Mucosa of rectum (tissue), 2 donors: ENCODE results near the gene PLCG2.
A peak's percentile ranks its signal among the peaks of the same experiment; 100 is the strongest.
"Not testable (repeated sequence)": the region's sequence is repeated elsewhere in the genome, so short reads cannot be mapped to it uniquely, and the experiment has no call there.

Source experiments
- H3K27ac ChIP-seq, 2 donors: one replicate each; pipeline ENCODE4 v1.7.0; 2013; ENCODE audit warnings: inconsistent platforms in 2 of 2, low read depth in 2 of 2, low read length in 2 of 2
- H3K27me3 ChIP-seq, 2 donors: one replicate each; pipeline ENCODE4 v1.7.0; 2013; ENCODE audit warnings: low read length in 2 of 2; ENCODE audit not compliant: control insufficient read depth in 2 of 2, insufficient read depth in 2 of 2
- H3K36me3 ChIP-seq, 2 donors: one replicate each; pipeline ENCODE4 v1.7.0; 2013; ENCODE audit warnings: low read length in 2 of 2; ENCODE audit not compliant: control insufficient read depth in 2 of 2, insufficient read depth in 2 of 2
- H3K4me1 ChIP-seq, 2 donors: one replicate each; pipeline ENCODE4 v1.7.0; 2013; ENCODE audit warnings: low read length in 2 of 2, mild to moderate bottlenecking in 1 of 2; ENCODE audit not compliant: control insufficient read depth in 2 of 2, insufficient read depth in 2 of 2
- H3K4me3 ChIP-seq, 2 donors: one replicate each; pipeline ENCODE4 v1.7.0; 2013; ENCODE audit warnings: low read length in 2 of 2
- H3K9ac ChIP-seq, 2 donors: one replicate each; pipeline ENCODE4 v1.7.0; 2013; ENCODE audit warnings: low read length in 2 of 2, low read depth in 1 of 2, mild to moderate bottlenecking in 1 of 2
- H3K9me3 ChIP-seq, 2 donors: one replicate each; pipeline ENCODE4 v1.7.0; 2013; ENCODE audit warnings: low read length in 2 of 2; ENCODE audit not compliant: control insufficient read depth in 2 of 2
- donor health status: healthy.
- donor health status: Normal muscosa, but diverticular disease.

Gene PLCG2

DNA sequence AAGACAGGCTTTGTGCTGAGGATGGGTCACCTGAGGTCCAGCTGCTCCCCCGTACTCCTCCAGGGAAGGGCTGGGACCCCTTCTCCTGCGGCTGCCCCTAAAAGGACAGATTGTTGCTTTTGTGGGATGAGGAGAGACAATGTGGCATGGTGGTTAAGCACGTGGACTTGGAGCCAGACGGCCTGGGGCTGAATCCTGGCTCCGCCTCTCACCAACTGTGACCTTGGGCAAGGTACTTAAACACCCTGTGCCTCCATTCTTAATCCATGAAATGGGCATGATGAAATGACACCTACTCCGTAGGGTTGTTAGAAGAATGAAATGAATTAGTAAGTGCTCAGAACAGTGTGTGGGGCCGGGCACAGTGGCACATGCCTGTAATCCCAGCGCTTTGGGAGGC, 39.6 kb upstream of the PLCG2 start:
- Histone ChIP-seq H3K9ac (no peak overlapping the region), H3K27me3 (no peaks in the 10 kb centered on the region), H3K4me3 (peak overlapping the region in 1 of 2 donors; percentile 41), H3K9me3 (no peaks in the 10 kb centered on the region), H3K27ac (peak overlapping the region in 1 of 2 donors; percentile 63), H3K36me3 (no peaks in the 10 kb centered on the region), H3K4me1 (peaks cover 7 to 8% of the 10 kb centered on the region in 2 donors)

DNA sequence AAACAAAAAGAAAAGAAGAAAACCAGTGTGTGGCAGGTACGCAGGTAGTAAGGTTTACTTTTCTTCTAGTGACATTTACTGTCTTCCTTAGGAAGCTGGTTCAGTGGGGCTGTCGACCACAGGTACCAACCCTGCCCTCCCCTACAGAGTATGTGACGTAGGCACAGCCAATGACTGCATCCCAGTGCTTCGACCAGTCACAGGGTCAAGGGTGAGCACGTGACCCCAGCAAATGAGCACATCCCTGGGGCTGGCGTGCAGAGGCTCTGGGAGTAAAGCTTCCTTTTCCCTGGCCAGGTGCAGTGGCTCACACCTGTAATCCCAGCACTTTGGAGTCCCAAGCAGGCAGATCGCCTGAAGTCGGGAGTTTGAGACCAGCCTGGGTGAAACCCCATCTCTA, 38.9 kb upstream of the PLCG2 start:
- Histone ChIP-seq H3K4me1 (peaks cover 7 to 8% of the 10 kb centered on the region in 2 donors), H3K27me3 (no peaks in the 10 kb centered on the region), H3K4me3 (no peak overlapping the region), H3K36me3 (no peaks in the 10 kb centered on the region), H3K9ac (no peak overlapping the region), H3K9me3 (no peaks in the 10 kb centered on the region), H3K27ac (peak overlapping the region in 1 of 2 donors; percentile 48)

DNA sequence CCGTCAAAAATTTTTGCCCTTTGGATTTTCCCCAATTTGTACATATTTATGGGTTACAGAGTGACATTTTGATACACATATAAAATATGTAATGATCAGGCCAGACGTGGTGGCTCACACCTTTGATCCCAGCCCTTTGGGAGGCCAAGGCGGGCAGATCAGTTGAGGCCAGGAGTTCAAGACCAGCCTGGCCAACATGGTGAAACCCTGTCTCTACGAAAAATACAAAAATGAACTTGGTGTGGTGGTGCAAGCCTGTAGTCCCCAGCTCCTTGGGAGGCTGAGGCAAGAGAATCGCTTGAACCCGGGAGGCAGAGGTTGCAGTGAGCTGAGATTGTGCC, 37.7 kb upstream of the PLCG2 start:
- H3K27ac ChIP-seq, H3K27me3 ChIP-seq, H3K36me3 ChIP-seq, H3K9ac ChIP-seq, H3K4me3 ChIP-seq, H3K9me3 ChIP-seq: not testable (repeated sequence)
- H3K4me1 ChIP-seq, result peaks cover 12 to 13% of the 10 kb centered on the region in 2 donors

DNA sequence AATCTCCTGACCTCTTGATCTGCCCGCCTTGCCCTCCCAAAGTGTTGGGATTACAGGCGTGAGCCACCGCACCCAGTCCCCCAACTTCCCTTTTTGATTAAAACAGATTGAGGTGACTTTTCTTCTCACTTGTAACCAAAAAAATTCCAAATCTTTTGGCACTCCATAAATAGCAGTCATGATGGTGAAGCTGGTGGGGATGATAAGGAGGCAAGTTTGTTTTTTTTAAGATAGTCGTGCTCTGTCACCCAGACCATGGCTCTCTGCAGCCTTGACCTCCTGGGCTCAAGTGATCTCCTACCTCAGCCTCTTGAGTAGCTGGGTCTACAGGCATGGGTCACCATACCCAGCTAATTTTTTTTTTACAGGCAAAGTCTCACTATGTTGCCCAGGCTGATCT, 34.7 kb upstream of the PLCG2 start:
- H3K36me3 ChIP-seq, result no peaks in the 10 kb centered on the region
- no peak overlapping the region for H3K4me3 ChIP-seq
- no peak overlapping the region for H3K27ac ChIP-seq
- H3K9ac ChIP-seq, result no peak overlapping the region
- H3K4me1 ChIP-seq, result peaks cover 4 to 9% of the 10 kb centered on the region in 2 donors
- H3K27me3 ChIP-seq, result no peaks in the 10 kb centered on the region
- H3K9me3 ChIP-seq, result no peaks in the 10 kb centered on the region

DNA sequence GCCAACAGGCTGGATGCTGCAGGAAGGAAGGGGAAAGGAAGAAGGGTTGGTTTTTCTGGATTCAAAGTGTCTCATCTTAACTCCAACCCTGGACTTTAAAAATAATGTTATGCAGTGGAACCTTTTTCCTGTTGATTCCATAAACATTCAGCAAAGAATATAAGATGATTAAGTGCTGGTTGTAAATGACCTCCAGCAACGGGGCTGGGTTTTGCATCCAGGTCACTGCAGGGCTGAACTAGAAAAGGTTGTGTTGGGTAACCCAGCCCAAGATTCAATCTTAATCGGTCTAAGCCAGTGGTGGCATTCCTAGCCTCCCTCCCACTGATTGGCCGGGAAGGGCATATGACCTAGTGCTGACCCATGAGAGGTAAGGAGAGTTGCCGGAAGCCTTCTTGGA, 34.2 kb upstream of the PLCG2 start:
- H3K4me1 ChIP-seq, result peaks cover 4 to 9% of the 10 kb centered on the region in 2 donors
- H3K9me3 ChIP-seq, result no peaks in the 10 kb centered on the region
- no peaks in the 10 kb centered on the region for H3K36me3 ChIP-seq
- H3K9ac ChIP-seq, result no peak overlapping the region
- H3K27me3 ChIP-seq, result no peaks in the 10 kb centered on the region
- H3K27ac ChIP-seq, result no peak overlapping the region
- H3K4me3 ChIP-seq, result no peak overlapping the region

DNA sequence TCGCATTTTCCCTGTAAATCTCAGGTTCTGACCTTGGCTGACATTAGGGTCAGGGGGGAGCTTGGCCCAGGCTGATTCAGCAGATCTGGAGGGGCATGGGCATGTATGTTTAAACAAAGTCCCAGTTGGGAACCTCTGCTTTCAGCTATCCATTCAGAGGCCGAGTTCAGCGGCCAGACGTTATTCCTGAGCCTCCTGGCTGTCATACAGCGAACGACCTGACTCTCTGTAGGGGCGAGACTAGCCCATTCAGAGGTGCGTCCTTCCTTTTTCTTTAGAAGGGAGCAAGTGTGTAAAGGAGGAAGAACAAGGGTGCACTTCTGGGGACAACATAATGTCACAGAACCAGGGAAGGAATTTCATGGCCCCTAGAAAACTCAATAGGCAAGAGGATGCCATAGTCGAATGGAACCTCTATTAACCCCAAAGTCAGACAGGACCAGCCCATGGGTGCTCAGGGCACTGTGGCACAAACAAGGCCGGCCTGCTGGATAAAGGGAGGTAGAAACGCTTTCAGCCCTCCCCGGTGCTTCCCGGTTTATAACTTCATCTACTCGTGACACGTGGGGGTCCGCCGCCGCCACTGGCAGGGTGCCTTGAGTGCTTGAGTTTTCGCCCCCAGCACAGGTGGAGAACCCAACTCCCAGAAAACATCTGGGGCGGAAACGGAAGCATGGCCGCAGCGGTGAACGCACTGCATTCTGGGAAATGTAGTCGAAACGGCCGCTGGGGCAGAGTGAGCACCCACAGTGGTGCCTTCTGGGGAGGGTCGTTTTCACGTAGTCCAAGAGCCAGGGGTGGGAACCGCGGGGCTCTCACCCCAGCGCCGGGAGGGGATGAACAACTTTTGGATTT, 33.2 kb upstream of the PLCG2 start:
- Histone ChIP-seq H3K9me3 (no peaks in the 10 kb centered on the region), H3K27ac (peak overlapping the region in 1 of 2 donors; percentile 35), H3K9ac (peak overlapping the region; percentile 26 to 44), H3K4me3 (peak overlapping the region; percentile 52 to 73), H3K4me1 (peaks cover 4 to 5% of the 10 kb centered on the region in 2 donors), H3K27me3 (no peaks in the 10 kb centered on the region), H3K36me3 (no peaks in the 10 kb centered on the region)

DNA sequence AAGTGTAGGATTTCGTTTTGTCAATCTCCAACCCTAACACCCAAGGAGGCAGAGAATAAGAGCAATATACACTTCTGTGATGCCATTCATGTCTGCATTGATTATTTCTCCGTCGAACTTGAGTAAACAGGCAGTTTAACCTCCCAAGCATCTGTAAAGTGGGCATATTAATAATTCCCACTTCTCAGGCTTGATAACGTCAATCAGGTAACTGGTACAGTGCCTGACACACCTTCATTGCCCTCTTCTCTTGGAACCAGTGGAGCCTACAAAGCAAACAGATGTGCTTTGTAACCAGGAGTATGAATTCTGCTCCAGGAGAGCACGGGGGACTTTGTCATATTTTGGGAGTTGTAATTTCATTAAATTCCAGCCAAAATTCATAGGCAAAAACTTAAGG, 32.5 kb upstream of the PLCG2 start:
- peaks cover 4 to 5% of the 10 kb centered on the region in 2 donors for H3K4me1 ChIP-seq

DNA sequence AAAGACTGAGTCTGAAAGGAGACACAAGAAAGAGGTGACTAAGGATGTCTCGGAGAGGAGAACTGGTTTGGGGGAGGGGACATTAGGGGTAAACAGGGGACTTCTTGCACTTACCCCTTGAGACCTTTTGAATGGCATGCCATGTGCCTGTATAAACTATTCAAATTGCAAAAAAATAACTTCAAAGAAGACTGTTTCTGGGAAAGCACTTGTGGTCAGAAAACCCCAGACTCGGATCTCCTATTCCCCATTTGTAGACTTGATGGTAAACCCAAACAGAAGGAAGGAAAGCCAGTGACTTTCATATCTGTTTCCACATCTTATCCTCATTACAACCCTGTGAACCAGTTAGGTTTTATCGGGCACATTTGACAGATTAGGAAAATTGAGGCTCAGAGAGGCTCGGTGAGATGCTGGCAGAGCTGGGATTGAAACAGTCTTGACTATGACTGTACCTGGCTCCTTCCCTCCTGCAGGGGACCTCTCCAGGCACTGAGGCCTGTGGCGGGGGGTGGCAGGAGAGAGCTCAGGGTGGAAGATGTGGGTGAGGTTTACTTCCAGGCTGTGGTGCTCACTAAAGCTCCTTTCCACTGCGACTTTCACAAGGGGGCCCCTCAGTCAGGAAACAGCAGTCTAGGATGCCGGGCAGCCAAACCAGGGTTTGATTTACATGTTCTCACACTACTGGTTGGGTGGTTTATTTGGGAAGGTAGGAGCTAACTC, 30.5 kb upstream of the PLCG2 start:
- no peaks in the 10 kb centered on the region for H3K27me3 ChIP-seq
- no peak overlapping the region for H3K4me3 ChIP-seq
- no peak overlapping the region for H3K9ac ChIP-seq
- peaks cover 5 to 10% of the 10 kb centered on the region in 2 donors for H3K4me1 ChIP-seq
- no peaks in the 10 kb centered on the region for H3K9me3 ChIP-seq
- H3K36me3 ChIP-seq, result no peaks in the 10 kb centered on the region
- no peak overlapping the region for H3K27ac ChIP-seq

More for the DNA sequence above, 32.5 kb upstream of the PLCG2 start:
- H3K4me3 ChIP-seq, result peak overlapping the region; percentile 52 to 73
- H3K9ac ChIP-seq, result no peak overlapping the region
- no peak overlapping the region for H3K27ac ChIP-seq
- no peaks in the 10 kb centered on the region for H3K36me3 ChIP-seq
- no peaks in the 10 kb centered on the region for H3K27me3 ChIP-seq
- H3K9me3 ChIP-seq, result no peaks in the 10 kb centered on the region

DNA sequence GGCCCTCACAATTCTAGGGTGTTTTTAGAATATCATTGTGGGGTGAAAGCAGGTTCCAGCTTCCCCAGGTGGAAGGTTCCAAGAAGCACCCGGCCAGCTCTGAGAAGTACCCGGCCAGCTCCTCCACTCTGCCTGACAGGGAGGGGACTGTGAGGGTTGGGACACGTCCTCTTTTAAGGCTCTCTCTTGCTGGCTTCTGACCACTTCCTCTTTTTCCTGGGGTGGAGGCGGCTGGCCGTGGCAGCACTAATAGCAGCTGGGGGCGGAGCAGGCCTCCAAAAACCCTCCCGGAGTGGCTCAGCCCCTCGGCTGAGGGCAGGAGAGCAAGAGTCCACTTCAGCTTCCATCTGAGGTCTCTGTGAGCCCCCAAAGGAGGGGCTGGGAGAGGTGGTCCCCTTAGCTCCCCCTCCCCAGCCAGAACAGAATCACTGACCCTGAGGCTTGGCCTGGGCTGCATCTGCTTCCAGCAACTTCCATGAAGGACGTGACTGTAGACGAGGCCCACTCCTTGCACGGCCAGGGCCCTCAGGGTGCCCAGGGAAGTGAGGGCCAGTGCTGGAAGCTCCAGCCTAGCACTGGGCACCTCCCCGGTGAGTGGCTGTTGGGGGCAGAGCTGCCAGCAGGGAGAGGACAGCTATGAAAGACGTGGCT, 26.7 kb upstream of the PLCG2 start:
- peak overlapping the region; percentile 2 to 79 for H3K27ac ChIP-seq
- peaks cover 0 to 2% of the 10 kb centered on the region in 2 donors for H3K27me3 ChIP-seq
- H3K36me3 ChIP-seq, result no peaks in the 10 kb centered on the region
- H3K9me3 ChIP-seq, result no peaks in the 10 kb centered on the region
- H3K4me3 ChIP-seq, result no peak overlapping the region
- no peak overlapping the region for H3K9ac ChIP-seq
- peaks cover 0 to 10% of the 10 kb centered on the region in 2 donors for H3K4me1 ChIP-seq

DNA sequence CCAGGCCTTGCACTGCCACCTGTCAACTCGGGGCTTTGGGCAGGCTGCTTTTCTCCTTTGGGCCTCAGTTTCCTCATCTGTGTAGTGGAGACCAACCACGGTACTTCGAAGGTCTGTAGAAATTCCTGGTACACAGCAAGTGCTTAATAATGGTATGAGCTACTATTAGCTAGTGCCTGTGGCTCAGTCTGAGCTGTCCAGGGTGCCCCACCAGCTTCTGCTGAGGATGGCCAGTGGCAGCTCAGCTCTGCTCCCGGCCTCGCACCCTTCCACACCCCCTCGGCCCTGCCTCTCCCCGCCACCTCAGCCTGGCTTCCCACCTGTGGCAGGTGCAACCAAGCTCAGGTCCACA, 26.2 kb upstream of the PLCG2 start:
- no peaks in the 10 kb centered on the region for H3K9me3 ChIP-seq
- no peak overlapping the region for H3K4me3 ChIP-seq
- peaks cover 0 to 2% of the 10 kb centered on the region in 2 donors for H3K27me3 ChIP-seq
- H3K27ac ChIP-seq, result peak overlapping the region; percentile 2 to 79
- H3K36me3 ChIP-seq, result no peaks in the 10 kb centered on the region
- no peak overlapping the region for H3K9ac ChIP-seq
- H3K4me1 ChIP-seq, result peaks cover 0 to 10% of the 10 kb centered on the region in 2 donors
